HG03039 (cell line): ENCODE data around the gene LY6G5B.
A peak's percentile ranks its signal among the peaks of the same experiment; 100 is the strongest.

ENCODE experiments used
- ATAC-seq: cut with Tn5 transposase; IDR thresholded peaks from one replicate; pipeline ENCODE4 v1.9.1; 2021; ENCODE audit warnings: mild to moderate bottlenecking, moderate library complexity; ENCODE audit not compliant: unreplicated experiment

The LY6G5B gene

GRCh38 chr6:31669676-31670075 lies at the start of gene LY6G5B:
LY6G5B (plus strand) TSS chr6:31669976; CDS start chr6:31670951, 975 bp downstream.
- no peak for ATAC-seq

- peak; percentile 51 for ATAC-seq
These were observed 49.0 kb upstream of the LY6G5B start, which contains the start of gene PRRC2A for GRCh38 chr6:31620586-31621319. PRRC2A (plus strand) TSS chr6:31620715; CDS start chr6:31622790, 2,075 bp downstream.

- ATAC-seq: no peak
These were observed 48.3 kb upstream of the LY6G5B start for GRCh38 chr6:31621320-31621939.

- no peak for ATAC-seq
These were observed 47.8 kb upstream of the LY6G5B start for GRCh38 chr6:31621991-31622390.

GRCh38 chr6:31622684-31623091 lies 47.1 kb upstream of the LY6G5B start:
- no peak for ATAC-seq

GRCh38 chr6:31624070-31624469 lies 45.7 kb upstream of the LY6G5B start:
- no peak for ATAC-seq

- ATAC-seq: no peak
These were observed 42.8 kb upstream of the LY6G5B start for GRCh38 chr6:31626952-31627351.

- ATAC-seq: no peak
These were observed 42.0 kb upstream of the LY6G5B start for GRCh38 chr6:31627690-31628287.

- no peak for ATAC-seq
These were observed 40.8 kb upstream of the LY6G5B start for GRCh38 chr6:31629014-31629413.

GRCh38 chr6:31630177-31630934 lies 39.4 kb upstream of the LY6G5B start:
- no peak for ATAC-seq

GRCh38 chr6:31631209-31631608 lies 38.6 kb upstream of the LY6G5B start:
- ATAC-seq: no peak

GRCh38 chr6:31631681-31632278 lies 38.0 kb upstream of the LY6G5B start:
- no peak for ATAC-seq

- ATAC-seq: no peak
These were observed 37.4 kb upstream of the LY6G5B start for GRCh38 chr6:31632279-31632946.

GRCh38 chr6:31633447-31633846 lies 36.3 kb upstream of the LY6G5B start:
- no peak for ATAC-seq

GRCh38 chr6:31634131-31634530 lies 35.6 kb upstream of the LY6G5B start:
- no peak for ATAC-seq

GRCh38 chr6:31634969-31635575 lies 34.7 kb upstream of the LY6G5B start:
- no peak for ATAC-seq

GRCh38 chr6:31636698-31637596 lies 32.8 kb upstream of the LY6G5B start:
- ATAC-seq: no peak

- no peak for ATAC-seq
These were observed 30.7 kb upstream of the LY6G5B start for GRCh38 chr6:31639043-31639442.

- no peak for ATAC-seq
These were observed 30.3 kb upstream of the LY6G5B start for GRCh38 chr6:31639449-31639861.
